GM19240 (cell line): ENCODE results near the gene FAM43B.
"Not testable (repeated sequence)": the region's sequence is repeated elsewhere in the genome, so short reads cannot be mapped to it uniquely, and the experiment has no call there.

Source experiments
- DNase-seq: peaks from one replicate; pipeline ENCODE4 v3.0.0; 2011; ENCODE audit warnings: low spot score; ENCODE audit not compliant: insufficient read length

The FAM43B gene, protein sequence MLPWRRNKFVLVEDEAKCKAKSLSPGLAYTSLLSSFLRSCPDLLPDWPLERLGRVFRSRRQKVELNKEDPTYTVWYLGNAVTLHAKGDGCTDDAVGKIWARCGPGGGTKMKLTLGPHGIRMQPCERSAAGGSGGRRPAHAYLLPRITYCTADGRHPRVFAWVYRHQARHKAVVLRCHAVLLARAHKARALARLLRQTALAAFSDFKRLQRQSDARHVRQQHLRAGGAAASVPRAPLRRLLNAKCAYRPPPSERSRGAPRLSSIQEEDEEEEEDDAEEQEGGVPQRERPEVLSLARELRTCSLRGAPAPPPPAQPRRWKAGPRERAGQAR

DNA sequence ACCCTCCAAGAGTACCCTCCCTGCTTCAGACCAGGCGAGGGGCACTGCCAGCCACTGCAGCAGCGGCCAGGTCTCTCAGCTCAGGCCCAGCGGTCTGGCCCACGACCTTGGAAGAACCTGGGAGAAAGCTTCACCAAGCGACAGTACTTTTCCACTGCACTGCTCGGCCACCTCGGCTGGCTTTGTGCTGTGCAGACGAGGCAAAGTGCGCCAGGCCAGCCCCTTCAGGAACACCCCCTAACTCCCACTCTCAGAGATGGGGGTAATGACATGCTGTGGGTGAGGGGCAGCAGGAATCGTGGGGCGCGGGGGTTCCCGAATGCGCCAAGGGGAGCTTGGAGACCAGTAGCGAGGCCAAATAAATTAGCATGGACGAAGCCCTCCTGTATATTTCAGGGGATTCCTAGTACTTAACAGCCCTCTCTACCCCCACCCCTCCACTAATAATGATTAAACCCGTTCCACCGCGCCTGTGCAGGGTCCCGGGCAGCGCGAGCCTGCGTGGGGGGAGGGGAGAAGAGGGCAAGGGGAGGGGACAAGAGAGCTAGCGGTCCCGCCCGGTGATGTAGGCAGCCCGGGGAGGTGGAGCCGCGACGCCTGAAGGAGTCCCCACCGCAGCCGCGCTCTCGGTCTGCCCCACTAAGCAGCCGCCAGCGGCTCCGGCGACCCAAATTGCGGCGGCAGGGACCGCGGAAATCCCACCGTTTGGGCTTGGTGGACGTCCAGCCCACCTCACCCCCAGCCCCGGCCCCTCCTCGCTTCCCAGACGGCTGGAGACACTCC is at the start of gene FAM43B:
FAM43B (plus strand) TSS at position 629 of the 783 bp plus-strand sequence. CDS start 401 bp downstream, outside the sequence.
- no peak for DNase-seq

DNA sequence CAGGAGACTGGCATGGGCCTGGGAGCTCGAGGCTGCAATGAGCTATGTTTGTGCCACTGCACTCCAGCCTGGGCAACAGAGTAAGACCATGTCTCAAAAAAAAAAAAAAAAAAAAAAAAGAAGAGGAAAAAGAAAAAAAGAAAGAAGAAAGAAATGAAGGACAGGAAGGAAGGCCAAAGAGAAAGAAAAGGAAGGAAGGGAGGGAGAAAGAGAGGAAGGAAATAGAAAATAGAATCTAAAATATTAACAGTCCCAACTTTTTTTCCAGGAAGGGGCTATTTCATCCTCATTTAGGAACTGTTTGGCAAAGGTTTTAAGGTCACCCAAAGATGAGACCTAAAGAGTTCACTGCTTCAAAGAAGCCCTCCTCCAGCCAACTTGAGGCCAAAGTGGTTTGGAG is 46.9 kb upstream of the FAM43B start:
- no peak for DNase-seq

DNA sequence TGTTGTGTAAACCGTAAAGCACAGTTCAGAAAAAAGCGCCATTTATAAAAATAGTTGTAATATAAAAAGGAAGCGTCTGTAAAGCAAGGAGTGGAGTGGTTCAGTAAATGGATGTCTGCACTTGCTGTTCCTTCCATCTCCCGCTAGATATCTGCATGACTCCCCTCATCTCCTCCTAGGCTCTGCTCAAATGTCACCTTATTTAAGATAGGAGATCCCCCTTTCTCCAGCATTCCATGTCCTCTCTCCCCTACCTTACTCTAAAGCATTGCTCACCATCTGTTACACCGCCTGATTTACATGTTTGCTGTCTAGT is 45.2 kb upstream of the FAM43B start:
- no peak for DNase-seq

DNA sequence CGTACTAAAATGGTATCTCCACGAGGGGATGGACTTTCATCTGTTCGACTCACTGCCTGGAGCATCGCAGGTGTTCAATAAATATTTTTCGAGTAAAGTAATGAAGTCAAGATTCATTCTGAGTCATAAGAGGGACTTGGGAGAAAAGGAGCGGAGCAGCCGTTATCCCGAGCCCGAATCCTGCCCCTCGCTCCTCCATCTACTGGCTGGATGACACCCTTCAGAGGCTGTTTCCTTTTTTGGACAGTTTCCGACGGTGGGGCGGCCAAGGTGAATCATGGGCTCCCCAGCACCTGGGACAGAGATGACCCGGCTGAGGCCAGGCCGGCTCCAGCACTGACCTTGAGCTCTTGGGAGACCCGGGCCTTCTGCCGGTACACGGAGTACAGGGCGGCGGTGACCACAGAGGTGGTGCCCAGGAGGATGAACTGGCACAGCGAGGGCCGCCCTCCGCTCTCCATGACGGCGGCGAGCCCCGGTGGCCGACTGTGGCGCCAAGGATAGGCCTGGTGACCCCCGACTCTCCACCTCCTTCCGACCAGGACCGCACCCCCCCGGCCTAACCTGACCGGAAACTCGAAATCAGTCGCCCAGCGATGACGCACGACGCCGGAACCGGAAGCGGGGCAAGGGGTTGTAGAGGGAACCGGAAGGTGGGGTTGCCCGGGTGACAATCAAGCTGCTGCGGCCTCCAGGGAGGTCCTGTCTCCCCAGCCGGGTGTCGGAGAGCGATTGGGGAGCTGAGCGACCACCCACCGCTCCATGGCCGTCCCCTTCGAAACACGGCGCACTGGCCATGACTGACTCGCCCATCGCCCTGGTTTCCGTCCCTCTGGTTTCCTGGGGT is 44.6 kb upstream of the FAM43B start, which contains the start of gene MUL1:
MUL1 (minus strand) TSS at position 588 of the 847 bp plus-strand sequence; CDS start at position 461, 127 bp downstream.
- peak; percentile 97 for DNase-seq

DNA sequence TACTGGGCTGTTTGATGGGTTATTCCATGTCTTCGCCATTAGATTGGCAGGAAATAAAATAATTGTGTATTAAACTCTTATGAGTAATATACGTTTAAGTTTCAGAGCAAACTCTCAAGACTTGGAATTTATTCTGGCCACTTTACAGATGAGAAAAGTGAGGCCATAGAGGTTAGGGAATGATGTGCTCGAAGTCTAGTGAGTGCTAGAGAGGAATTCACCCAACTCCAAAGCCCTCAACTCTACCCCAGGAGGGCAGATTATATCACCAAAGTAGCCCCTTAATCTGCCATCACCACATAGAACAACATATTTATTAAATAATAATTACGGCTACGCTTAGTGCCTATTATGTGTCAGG is 44.0 kb upstream of the FAM43B start:
- no peak for DNase-seq

DNA sequence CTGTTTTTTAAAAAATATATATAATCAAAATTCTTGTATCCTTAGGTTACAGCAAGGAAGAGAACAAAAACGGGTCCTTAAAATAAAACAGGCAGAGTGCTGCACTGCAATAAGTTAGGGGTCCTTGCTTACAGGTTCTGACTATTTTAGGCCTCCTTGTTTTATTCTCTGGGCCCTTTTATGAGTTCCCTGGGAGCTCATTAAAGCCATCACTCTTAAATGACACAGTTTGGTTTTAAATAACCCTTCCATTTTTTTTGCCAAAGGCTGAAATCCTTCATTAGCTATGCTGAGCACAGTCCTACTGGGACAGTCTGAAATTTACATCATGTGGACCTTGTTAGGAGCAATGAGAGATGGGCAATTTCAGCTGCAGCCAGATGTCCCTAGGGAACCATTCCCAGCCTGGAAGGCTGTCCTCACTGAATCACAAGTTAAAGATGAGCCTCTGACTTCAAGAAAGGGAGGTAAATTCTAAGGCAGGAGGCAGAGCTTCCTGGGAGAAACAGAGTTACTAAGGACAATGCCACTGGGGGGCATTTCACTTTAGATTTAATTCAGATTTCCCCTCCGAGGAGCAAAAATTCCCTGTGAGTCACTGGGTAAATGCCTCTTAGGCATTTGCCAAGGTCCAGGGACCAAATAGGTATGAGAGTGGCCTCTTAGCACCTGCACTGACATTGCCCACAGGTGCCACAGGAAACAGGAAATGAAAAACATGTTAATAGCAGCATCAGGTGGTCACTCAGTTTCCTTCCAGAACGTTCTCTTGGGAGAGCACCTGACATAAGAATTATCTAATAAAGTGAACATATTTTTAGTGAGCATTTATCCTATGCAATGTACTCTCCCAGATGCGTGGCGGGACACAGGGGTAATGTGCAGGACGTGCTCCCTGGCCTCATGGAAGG is 40.6 kb upstream of the FAM43B start:
- no peak for DNase-seq

DNA sequence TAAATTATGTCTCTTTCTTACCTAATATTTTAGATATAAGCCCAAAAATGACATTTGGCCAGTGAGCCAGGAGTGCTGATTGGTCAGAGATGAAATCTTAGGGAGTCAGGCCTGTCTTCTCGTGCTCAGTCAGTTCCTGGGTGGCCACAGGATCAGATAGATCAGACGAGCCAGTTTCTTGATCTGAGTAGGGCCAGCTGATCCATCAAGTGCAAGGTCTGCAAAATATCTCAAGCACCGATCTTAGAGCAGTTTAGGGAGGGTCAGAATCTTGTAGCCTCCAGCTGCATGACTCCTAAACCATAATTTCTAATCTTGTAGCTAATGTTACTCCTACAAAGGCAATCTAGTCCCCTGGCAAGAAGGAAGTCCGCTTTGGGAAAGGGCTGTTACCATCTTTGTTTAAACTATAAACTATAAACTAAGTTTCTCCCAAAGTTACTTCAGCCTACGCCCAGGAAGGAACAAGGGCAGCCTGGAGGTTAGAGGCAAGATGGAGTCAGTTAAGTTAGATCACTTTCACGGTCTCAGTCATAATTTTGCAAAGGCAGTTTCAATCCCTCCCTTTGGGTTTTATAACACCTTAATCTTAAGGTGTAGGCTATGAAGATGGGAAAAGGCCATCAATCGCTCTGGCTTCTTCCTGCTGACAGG is 32.6 kb upstream of the FAM43B start:
- DNase-seq = not testable (repeated sequence)

DNA sequence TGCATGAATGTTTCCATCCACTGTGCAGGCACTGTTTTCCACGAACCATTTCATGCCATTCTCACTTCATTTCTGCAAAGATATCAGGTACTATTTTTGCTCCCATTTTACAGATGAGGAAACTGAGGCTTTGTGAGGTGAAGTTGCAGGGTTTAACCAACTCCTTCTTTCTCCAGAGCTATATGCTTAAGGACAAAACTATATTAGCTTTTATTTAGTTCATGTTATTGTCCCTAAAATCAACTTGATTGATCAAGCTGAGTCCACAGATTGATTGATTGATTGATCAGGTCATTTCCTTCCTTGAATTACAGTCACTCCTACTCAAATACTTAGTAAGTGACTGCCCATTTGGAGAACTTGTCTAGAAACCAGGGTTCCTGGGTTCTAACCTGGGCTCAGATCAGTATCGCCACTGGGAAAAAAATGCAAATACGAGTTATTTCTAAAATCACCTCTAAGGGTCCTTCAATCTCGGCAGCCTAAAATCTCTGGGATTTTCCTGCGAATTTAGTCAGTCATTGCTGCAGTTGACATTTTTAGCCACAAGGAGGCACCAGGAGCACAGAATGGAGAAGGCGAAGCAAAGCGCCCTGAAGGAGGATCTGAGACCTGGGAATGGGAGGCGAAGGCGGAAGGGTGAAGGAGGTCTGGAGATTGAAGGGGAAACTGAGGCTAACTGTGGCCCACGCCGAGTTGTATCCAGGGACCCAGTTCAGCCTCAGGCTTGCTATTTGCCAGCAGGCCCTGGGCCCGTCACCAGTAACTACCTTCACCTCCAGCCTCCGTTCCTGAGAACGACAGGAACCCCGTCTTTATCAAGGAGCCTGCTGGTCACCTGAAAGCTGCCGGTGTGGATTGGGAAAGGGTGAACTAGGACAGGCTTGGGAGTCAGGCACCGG is 30.2 kb upstream of the FAM43B start:
- DNase-seq = peak; percentile 16

DNA sequence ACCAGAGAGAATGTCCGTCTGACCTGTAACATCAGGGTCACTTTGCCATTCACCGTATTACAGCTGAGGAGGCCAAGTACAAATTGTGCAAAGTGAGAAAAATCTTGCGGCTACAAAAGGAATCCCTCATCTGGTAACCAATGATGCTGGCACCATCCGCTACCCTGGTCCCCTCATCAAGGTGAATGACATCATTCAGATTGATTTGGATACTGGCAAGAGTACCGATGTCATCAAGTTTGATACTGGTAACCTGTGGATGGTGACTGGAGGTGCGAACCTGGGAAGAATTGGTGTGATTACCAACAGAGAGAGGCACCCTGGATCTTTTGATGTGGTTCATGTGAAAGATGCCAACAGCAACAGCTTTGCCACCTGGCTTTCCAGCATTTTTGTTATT is 26.1 kb upstream of the FAM43B start:
- no peak for DNase-seq

DNA sequence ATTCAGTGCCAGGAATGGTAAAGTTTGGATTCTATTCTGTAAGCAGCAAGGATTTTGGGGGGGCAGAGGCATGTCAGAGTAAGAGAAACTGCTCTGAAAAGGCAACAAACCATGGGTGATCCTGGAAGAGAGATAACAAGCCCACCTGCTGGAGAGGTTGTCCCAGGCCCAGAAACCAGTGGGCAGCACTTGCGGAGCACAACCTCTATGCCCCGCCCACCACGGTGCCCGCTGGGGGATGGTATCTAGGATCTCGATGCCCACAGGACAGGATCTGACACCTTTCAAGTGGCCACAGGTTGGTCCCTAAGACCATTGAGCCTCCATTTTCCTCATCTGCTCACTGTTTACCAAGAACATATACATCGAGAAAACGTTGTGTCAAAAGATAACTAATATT is 24.2 kb upstream of the FAM43B start:
- DNase-seq = no peak

DNA sequence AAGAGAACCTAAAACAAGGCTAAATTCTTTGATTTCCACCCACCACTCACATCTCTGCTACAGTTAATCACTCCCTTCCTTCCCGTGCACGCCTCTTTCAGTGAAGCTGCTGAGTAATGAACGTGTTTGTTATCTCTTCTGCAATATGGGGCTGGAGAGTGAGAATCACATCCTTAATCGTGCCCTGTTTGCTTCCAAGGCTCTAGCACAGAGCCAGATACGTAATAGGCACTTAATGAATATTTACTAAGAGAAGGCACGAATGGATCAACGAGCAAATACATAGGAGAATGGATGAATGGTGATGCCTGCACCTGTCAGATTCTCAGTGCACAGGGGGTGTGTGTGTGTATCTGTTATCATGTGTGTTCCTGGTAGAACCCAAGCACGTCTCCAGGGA is 22.1 kb upstream of the FAM43B start:
- DNase-seq = no peak

DNA sequence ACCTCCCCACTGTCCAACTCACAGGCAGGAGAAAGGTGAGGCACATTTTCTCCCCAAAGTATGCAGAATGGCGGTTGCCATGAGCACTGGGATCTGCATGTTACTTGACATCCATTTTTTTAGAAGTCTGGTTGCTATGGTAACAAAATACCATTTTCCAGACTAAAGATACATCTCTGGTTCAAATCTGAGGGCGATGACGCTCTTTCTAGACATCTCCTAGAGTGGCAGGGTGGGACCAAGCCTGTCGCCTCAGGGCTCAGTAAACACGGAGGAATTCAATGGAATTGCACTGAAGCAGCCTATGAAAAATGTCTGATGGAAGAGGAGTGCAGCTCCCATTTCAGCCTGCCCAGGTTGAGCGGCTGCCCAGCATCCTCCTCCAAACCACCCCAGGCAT is 21.5 kb upstream of the FAM43B start:
- DNase-seq = no peak

DNA sequence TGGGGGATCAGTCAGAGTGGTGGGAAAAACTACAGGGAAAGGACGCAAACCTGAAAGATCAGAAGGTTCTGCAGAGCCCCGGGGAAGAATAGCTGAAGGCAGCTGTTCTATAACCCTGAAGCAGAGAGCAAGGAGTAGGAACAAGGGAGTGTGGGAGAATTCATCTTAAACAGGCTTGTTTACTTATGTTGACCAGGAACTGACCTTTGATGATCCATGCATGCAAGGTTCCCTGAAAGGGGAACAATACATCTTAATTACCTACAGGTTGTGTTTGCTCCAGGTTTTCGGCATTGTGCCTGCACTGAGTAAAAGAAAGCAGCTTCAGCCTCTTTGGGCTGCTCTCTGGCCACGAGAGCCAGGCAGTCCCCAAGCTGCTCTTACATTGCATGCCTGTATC is 18.7 kb upstream of the FAM43B start:
- DNase-seq = no peak

DNA sequence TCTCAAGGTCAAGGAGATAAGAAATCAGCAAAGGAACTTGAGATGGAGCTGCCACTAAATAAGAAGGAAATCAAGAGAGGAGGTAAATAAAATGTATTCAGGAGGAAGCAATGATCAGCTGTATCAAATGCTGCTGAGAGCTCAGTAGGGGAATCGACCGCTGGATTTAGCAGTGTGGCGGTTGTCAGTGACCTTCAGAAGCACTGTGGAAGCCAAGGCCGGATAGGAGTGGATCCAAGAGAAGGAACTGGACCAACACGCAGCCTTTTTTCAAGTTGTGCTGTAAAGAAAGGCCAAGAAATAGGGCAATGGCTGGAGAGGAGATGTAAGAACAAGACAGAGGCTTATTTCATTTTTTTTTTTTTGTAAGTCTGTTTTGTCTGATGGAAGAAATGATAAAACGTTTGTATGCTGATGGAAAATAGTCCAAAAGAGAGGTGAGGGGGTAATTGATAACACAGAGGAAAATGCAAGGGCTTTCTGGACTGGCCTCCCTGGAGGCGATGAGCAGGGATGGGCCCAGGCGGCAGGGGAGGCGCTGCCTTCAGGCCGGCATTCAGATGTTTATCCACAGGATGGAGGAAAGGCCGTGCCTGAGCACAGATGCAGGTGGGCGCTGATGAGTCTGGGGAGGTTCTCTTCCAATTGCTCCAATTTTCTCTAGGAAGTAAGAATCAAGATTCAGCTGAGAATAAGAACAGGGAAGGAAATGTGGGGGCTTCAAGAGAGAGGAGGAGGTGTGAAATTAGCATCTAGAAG is 17.5 kb upstream of the FAM43B start:
- DNase-seq = no peak

DNA sequence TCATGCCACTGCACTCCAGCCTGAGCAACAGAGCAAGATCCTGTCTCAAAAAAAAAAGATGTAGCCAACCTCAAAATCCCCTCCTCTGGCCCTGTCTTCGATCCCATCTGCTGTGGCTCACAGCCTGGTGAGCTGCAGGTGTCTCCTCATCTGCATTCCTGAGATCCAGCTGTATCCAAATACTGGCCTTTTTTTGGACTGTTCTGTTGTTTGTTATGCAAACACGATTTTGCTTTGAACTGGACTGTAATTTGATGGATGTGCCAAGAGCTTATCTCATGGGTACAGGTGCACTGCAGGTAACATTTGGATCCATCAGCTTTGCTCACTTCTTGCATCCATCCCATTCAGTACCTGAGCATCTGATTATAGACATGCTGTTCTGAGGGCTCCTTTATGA is 14.1 kb upstream of the FAM43B start:
- DNase-seq = no peak

DNA sequence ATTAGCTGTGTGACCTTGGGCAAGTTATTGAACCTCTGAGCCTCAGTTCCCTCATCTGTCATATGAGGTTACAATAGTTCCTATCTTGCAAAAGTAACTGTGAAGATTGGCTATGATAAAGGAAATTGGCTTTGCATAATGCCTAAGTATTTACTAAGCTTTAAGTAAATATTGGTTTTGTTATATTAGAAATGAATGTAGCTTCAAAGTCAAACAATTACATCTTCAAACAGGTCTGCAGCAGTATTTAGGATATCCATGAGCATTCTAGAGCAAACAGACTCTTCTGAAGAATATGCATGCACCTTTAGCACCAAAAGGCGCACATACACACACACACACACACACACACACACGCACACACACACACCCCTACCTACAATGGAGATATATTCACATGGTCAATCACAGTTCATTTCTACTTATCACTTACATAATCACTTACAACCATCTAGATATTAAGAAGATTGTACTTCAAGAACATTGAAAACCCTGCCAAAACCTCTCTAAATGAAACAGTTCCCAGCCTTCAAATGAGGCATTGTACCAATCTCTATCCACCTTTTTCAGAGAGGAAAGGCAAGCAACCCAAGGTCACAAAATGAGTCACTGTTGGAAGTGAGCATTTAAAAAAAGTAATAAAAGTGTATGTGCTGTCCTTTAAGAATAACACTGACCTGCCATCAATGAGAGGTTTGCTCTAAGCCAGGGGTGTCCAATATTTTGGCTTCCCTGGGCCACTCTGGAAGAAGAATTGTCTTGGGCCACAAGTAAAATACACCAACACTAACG is 13.4 kb upstream of the FAM43B start:
- DNase-seq = no peak

DNA sequence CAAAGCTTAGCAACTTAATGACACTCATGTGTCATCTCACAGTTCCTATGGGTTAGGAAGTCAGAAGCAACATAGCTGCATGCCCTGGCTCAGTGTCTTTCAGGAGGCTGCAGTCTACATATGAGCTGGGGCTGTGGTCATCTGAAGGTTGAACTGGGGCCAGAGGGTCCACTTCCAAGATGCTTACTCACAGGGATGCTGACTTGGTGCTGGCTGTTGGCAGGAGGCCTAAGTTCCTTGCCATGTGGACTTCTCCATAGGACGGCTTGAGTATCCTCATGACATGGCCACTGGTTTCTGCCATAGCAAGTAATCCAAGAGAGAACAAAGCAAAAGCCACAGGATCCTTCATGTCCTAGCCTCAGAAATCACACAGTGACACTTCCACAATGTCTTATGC is 12.1 kb upstream of the FAM43B start:
- DNase-seq = no peak

DNA sequence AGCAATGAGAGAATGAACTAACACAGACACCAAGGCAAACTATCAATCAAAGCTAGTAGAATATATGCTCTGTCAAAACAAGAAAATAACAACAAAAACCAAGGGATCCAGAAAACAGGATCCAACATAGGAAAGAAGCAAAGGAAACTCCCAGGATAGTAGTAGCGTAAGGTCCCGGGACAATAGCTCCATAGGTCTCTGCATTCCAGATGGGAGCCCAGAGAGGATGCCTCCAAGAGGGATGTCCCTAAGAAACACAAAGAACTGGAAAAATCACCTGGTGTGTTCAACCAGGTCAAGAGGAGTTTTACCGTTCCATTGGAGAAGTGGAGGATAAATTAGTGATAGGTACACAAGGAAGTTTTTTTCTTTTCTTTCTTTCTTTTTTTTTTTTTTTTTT is 5.7 kb upstream of the FAM43B start:
- no peak for DNase-seq
